K562 (cell line): ENCODE results near the gene CLCN1. TPM values are rescaled to one million over a fixed set of nuclear protein-coding genes. Genes with fewer than 3 reads are reported as not detected.

Source experiments
- ARID2 ChIP-seq: fragments of 450-650 bp; IDR thresholded peaks from 2 replicates; pipeline ENCODE4 v1.6.1; 2017; ENCODE audit warnings: antibody characterized with exemption, mild to moderate bottlenecking
- CHD1 ChIP-seq: fragments of 200-600 bp; sonication (generic); IDR thresholded peaks from one replicate; pipeline ENCODE4 v1.6.1; 2012; ENCODE audit warnings: mild to moderate bottlenecking, moderate library complexity, low read length, inconsistent platforms
- ETV6 ChIP-seq, 3 experiments: fragments of 150-350 bp in 1 of 3; sonication (generic) in 1 of 3; formaldehyde crosslinking in 1 of 3; IDR thresholded peaks; 2 replicates each; pipeline versions ENCODE4 v1.6.1 to v1.8.0; 2014 to 2022; ENCODE audit warnings: borderline replicate concordance in 2 of 3, low read depth in 2 of 3, antibody characterized with exemption in 1 of 3, low read length in 1 of 3, mild to moderate bottlenecking in 1 of 3, missing genetic modification reagents in 1 of 3
- POLR2AphosphoS5 ChIP-seq: IDR thresholded peaks from 2 replicates; pipeline ENCODE4 v1.6.1; 2011; ENCODE audit warnings: mild to moderate bottlenecking, low read depth, low read length, moderate library complexity; ENCODE audit not compliant: control insufficient read depth, insufficient read depth
- RBFOX2 ChIP-seq: fragments of 200-400 bp; formaldehyde crosslinking; IDR thresholded peaks from 2 replicates; pipeline ENCODE4 v1.6.1; 2017; ENCODE audit warnings: low read depth, mild to moderate bottlenecking, low read length, moderate library complexity
- SPI1 ChIP-seq: IDR thresholded peaks from 2 replicates; pipeline ENCODE4 v1.6.1; 2011; ENCODE audit warnings: low read depth, low read length, control low read depth, borderline replicate concordance
- SRSF7 ChIP-seq: fragments of 200-400 bp; formaldehyde crosslinking; optimal IDR thresholded peaks from 2 replicates; pipeline ENCODE3; 2017; ENCODE audit warnings: mild to moderate bottlenecking, low read depth, low read length
- SRSF9 ChIP-seq: fragments of 200-400 bp; formaldehyde crosslinking; IDR thresholded peaks from 2 replicates; pipeline ENCODE4 v1.6.1; 2017; ENCODE audit warnings: low read depth, low read length, borderline replicate concordance
- ZNF174 ChIP-seq: fragments of 250-450 bp; sonication (Bioruptor Pico); IDR thresholded peaks from 2 replicates; pipeline ENCODE4 v1.4.0; 2020; ENCODE audit warnings: mild to moderate bottlenecking
- ZNF41 ChIP-seq: fragments of 250-450 bp; sonication (Bioruptor Pico); conservative IDR thresholded peaks from 2 replicates; pipeline ENCODE4 v1.4.0; 2020; ENCODE audit warnings: mild to moderate bottlenecking
- ZNF655 ChIP-seq: fragments of 250-450 bp; sonication (Bioruptor Pico); IDR thresholded peaks from 2 replicates; pipeline ENCODE4 v1.5.0; 2021
- ZNF76 ChIP-seq: fragments of 250-450 bp; sonication (Bioruptor Pico); IDR thresholded peaks from 2 replicates; pipeline ENCODE4 v1.4.0; 2020; ENCODE audit warnings: mild to moderate bottlenecking, moderate library complexity, borderline replicate concordance
- polyA plus RNA-seq, 8 experiments: library from polyadenylated mRNA; depleted of rRNA in 4 of 8; stranded (reverse) in 5 of 8; unstranded in 3 of 8; fragments of >200 nt; fragmentation: Nextera tagmentation in 2 of 8; fragmentation: Illumina TruSeq in 1 of 8; extraction: Ambion mirVana in 2 of 8; extraction: Trizol in 1 of 8; gene quantifications; 2 replicates each; pipeline versions ENCODE4 v1.2.1 to v1.2.3, GENCODE V29; 2011 to 2014; ENCODE audit warnings: inconsistent platforms in 1 of 8, missing spikeins in 1 of 8
- total RNA-seq, 7 experiments: library from RNA; depleted of rRNA in 6 of 7; stranded (reverse); fragments of >200 nt in 6 of 7; fragmentation: Illumina TruSeq in 2 of 7; extraction: Trizol in 2 of 7; gene quantifications; 2 replicates each; pipeline versions ENCODE4 v1.2.1 to v1.2.3, GENCODE V29; 2011 to 2021; ENCODE audit warnings: low replicate concordance in 1 of 7
- TF ChIP-seq, protein P1 (sequence below): fragments of 200-400 bp; formaldehyde crosslinking; IDR thresholded peaks from 2 replicates; pipeline ENCODE4 v1.6.1; 2017; ENCODE audit warnings: mild to moderate bottlenecking, low read depth, low read length, moderate library complexity
- TF ChIP-seq, protein P2 (sequence below): fragments of 250-450 bp; sonication (Bioruptor Pico); IDR thresholded peaks from 2 replicates; pipeline ENCODE4 v1.9.0; 2021; ENCODE audit warnings: mild to moderate bottlenecking

CLCN1 gene
- total and polyA plus RNA-seq, 9 of the 15 experiments (the other 6 are each of a cell fraction or from before 2014, with no cell fraction given), result 0.01 to 0.11 (median 0.04) TPM; not detected in 4

DNA sequence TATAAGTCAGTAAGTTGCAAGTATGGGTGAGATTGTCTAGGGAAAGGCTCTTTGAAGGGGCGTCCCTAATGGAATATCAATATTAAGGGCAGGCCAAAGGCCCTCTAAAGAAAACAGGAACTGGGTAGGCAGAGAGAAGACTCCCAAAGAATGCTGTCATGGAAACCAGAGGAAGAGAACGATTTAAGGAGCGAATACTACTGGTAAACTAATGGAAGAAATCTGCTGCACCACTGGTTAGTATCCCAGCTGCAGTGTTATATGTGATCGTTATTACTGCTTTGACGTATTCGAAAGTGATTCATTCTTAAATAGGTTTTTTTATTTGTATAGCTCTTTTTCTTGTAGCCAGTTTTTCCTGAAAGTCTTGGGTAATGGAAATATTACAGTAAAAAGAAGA lies 26.5 kb upstream of the CLCN1 start (continued):
- TF ChIP-seq SRSF7 (no peak), SRSF9 (no peak), ARID2 (no peak), POLR2AphosphoS5 (0 out of 2 replicates have a peak, but pooled peaks have one; percentile 26), ZNF655 (CRISPR knock-in tag) (no peak), ETV6 (IDR thresholded peaks at IDR 0.05; ENCODE audit: borderline replicate concordance in 1 of 2, low read depth in 2 of 2, low read length in 1 of 2) (no peak), ETV6 (CRISPR knock-in tag; IDR thresholded peaks at IDR 0.05; ENCODE audit: borderline replicate concordance) (0 out of 2 replicates have a peak, but pooled peaks have one; percentile 15), ZNF76 (CRISPR knock-in tag) (no peak), ZNF174 (CRISPR knock-in tag) (no peak), SPI1 (peak; percentile 97), RBFOX2 (peak; percentile 53; the same call in 1 of the 2 replicates), ZNF41 (CRISPR knock-in tag) (no peak), CHD1 (peak; percentile 34)
- TF ChIP-seq, protein P1, sequence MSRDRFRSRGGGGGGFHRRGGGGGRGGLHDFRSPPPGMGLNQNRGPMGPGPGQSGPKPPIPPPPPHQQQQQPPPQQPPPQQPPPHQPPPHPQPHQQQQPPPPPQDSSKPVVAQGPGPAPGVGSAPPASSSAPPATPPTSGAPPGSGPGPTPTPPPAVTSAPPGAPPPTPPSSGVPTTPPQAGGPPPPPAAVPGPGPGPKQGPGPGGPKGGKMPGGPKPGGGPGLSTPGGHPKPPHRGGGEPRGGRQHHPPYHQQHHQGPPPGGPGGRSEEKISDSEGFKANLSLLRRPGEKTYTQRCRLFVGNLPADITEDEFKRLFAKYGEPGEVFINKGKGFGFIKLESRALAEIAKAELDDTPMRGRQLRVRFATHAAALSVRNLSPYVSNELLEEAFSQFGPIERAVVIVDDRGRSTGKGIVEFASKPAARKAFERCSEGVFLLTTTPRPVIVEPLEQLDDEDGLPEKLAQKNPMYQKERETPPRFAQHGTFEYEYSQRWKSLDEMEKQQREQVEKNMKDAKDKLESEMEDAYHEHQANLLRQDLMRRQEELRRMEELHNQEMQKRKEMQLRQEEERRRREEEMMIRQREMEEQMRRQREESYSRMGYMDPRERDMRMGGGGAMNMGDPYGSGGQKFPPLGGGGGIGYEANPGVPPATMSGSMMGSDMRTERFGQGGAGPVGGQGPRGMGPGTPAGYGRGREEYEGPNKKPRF, result no peak
- TF ChIP-seq, protein P2, sequence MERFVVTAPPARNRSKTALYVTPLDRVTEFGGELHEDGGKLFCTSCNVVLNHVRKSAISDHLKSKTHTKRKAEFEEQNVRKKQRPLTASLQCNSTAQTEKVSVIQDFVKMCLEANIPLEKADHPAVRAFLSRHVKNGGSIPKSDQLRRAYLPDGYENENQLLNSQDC (CRISPR knock-in tag), result 0 out of 2 replicates have a peak, but pooled peaks have one; percentile 4
